ENCODE data around the gene HAGH.

HAGH gene

DNA sequence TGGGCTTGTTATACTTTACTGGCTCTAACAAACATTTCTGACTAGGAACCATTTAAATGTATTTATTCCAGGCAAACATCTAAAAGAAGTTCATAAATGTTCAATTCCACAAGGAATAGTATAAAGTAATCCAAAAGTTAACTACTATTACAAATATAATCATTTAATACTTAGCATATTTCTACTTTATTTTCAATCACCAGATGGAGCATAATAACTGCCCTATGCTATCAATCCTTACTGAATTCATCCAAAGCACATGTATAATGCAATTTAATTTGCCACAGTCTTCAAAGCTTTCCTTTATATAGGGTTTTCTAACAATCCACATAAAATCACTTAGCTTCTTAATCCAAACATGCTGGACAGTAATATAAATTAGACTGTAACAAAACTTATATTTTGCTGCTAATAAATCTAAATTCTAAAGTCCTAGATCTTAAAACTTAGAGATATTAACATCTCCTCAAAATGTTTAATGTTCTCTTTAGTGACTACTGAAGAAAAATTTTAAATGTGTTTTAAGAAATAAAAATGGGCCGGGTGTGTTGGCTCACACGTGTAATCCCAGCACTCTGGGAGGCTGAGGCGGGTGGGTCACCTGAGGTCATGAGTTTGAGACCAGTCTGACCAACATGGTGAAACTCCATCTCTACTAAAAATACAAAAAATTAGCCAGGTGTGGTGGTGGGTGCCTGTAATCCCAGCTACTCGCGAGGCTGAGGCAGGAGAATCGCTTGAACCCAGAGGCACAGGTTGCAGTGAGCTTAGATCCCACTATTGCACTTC lies 39.5 kb upstream of the HAGH start:
- DNase-seq (ENCODE audit: low spot score), result no peak
- H3K4me3 ChIP-seq (ENCODE audit: severe bottlenecking), result no peak overlapping the region
- H3K36me3 ChIP-seq (ENCODE audit: low read depth), result no peaks in the 10 kb centered on the region
- no peak overlapping the region for H3K27ac ChIP-seq (ENCODE audit: poor library complexity, severe bottlenecking)
- H3K9me3 ChIP-seq (ENCODE audit: severe bottlenecking), result no peaks in the 10 kb centered on the region
- no peak for ATAC-seq (ENCODE audit: low read depth)
- H3K27me3 ChIP-seq (ENCODE audit: insufficient read depth, poor library complexity, severe bottlenecking), result no peaks in the 10 kb centered on the region
- peaks cover 12% of the 10 kb centered on the region for H3K4me1 ChIP-seq (ENCODE audit: insufficient read depth, poor library complexity, severe bottlenecking)
- TF ChIP-seq, protein P1, sequence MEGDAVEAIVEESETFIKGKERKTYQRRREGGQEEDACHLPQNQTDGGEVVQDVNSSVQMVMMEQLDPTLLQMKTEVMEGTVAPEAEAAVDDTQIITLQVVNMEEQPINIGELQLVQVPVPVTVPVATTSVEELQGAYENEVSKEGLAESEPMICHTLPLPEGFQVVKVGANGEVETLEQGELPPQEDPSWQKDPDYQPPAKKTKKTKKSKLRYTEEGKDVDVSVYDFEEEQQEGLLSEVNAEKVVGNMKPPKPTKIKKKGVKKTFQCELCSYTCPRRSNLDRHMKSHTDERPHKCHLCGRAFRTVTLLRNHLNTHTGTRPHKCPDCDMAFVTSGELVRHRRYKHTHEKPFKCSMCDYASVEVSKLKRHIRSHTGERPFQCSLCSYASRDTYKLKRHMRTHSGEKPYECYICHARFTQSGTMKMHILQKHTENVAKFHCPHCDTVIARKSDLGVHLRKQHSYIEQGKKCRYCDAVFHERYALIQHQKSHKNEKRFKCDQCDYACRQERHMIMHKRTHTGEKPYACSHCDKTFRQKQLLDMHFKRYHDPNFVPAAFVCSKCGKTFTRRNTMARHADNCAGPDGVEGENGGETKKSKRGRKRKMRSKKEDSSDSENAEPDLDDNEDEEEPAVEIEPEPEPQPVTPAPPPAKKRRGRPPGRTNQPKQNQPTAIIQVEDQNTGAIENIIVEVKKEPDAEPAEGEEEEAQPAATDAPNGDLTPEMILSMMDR (IDR thresholded peaks at IDR 0.05; ENCODE audit: poor library complexity, severe bottlenecking), result no peak

DNA sequence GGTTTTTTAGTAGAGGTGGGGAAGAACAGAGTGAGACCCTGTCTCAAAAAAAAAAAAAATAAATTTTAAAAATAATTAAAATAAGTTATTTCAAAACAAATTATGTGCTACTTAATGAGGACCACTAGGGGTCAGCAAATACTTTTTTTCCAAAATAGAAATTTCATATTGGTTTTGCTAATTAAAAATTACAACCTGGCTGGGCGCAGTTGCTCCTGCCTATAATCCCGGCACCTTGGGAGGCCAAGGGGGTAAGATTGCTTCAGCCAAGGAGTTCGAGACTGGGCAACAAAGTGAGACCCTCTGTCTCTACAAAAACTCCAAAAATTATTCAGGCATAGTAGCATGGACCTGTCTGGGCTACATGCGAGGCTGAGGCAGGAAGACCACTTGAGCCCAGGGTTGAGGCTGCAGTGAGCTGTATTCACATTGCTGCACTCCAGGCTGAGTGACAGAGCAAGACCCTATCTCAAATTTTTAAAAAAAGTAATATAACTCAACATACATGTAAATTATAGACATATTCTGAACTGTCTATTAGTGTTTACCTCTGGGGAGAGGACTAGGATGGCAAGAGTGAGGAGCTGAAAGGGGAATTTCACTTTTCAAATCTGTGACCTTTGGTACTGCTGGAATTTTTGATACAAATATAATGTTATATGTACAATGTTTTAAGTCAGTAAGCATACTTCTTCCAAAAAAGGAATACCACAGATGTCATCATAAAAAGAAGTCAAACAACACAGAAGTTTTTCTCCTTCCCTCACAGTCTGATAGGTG lies 37.2 kb upstream of the HAGH start:
- H3K36me3 ChIP-seq (ENCODE audit: low read depth), result no peaks in the 10 kb centered on the region
- no peak overlapping the region for H3K27ac ChIP-seq (ENCODE audit: poor library complexity, severe bottlenecking)
- DNase-seq (ENCODE audit: low spot score) (no peak), ATAC-seq (ENCODE audit: low read depth) (no peak)
- H3K4me3 ChIP-seq (ENCODE audit: severe bottlenecking), result no peak overlapping the region
- TF ChIP-seq, protein P1 (IDR thresholded peaks at IDR 0.05; ENCODE audit: poor library complexity, severe bottlenecking), result peak; percentile 83
- peaks cover under 1% of the 10 kb centered on the region for H3K27me3 ChIP-seq (ENCODE audit: insufficient read depth, poor library complexity, severe bottlenecking)
- no peaks in the 10 kb centered on the region for H3K4me1 ChIP-seq (ENCODE audit: insufficient read depth, poor library complexity, severe bottlenecking)
- no peaks in the 10 kb centered on the region for H3K9me3 ChIP-seq (ENCODE audit: severe bottlenecking)

DNA sequence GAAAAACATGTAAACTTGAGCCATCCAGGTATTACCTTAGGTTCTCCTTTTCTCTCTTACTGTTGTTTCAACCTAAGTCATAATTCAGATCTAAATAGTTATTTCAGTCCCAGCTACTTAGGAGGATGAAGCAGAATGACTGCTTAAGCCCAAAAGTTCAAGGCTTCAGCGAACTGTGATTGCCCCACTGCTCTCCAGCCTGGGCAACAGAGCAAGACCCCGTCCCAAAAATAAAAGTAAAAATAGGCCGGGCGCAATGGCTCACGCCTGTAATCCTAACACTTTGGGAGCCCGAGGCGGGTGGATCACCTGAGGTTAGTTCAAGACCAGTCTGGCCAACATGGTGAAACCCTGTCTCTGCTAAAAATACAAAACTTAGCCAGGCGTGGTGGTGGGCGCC lies 35.8 kb upstream of the HAGH start:
- DNase-seq (ENCODE audit: low spot score) (no peak), ATAC-seq (ENCODE audit: low read depth) (no peak)
- Histone ChIP-seq H3K4me1 (ENCODE audit: insufficient read depth, poor library complexity, severe bottlenecking) (no peaks in the 10 kb centered on the region), H3K4me3 (ENCODE audit: severe bottlenecking) (no peak overlapping the region), H3K27me3 (ENCODE audit: insufficient read depth, poor library complexity, severe bottlenecking) (peaks cover 15% of the 10 kb centered on the region), H3K36me3 (ENCODE audit: low read depth) (no peaks in the 10 kb centered on the region), H3K27ac (ENCODE audit: poor library complexity, severe bottlenecking) (no peak overlapping the region), H3K9me3 (ENCODE audit: severe bottlenecking) (no peaks in the 10 kb centered on the region)
- TF ChIP-seq, protein P1 (IDR thresholded peaks at IDR 0.05; ENCODE audit: poor library complexity, severe bottlenecking), result no peak

DNA sequence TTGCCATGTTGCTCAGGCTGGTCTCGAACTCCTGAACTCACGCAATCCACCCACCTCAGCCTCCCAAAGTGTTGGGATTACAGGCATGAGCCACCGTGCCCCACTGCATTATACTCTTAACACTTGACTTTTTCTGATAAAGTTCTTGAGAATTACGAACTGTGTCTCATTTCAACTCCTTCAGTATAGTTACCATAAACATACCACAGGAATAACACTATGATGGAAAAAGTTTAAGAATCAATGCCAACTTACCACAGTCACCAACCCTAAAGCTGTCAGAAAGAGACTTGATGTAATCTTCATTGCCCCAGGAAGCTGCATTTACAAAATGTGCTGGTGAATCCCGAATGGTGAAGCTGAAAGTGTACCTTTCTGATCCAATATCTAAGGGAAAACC lies 35.1 kb upstream of the HAGH start:
- Histone ChIP-seq H3K27me3 (ENCODE audit: insufficient read depth, poor library complexity, severe bottlenecking) (peaks cover 22% of the 10 kb centered on the region), H3K27ac (ENCODE audit: poor library complexity, severe bottlenecking) (no peak overlapping the region), H3K4me1 (ENCODE audit: insufficient read depth, poor library complexity, severe bottlenecking) (no peaks in the 10 kb centered on the region), H3K9me3 (ENCODE audit: severe bottlenecking) (no peaks in the 10 kb centered on the region), H3K36me3 (ENCODE audit: low read depth) (no peaks in the 10 kb centered on the region), H3K4me3 (ENCODE audit: severe bottlenecking) (no peak overlapping the region)
- ATAC-seq (ENCODE audit: low read depth) (no peak), DNase-seq (ENCODE audit: low spot score) (no peak)
- TF ChIP-seq, protein P1 (IDR thresholded peaks at IDR 0.05; ENCODE audit: poor library complexity, severe bottlenecking), result no peak

All from RWPE2 (cell line).